ENCODE measurements around the gene GLB1L2. TPM values are rescaled to one million over a fixed set of nuclear protein-coding genes. Genes with fewer than 3 reads are reported as not detected.
A peak's percentile ranks its signal among the peaks of the same experiment; 100 is the strongest.

Gene GLB1L2
- polyA plus RNA-seq, 6 donors from 2014 or later = 0.09 to 0.25 (median 0.19) TPM; not detected in 3

DNA sequence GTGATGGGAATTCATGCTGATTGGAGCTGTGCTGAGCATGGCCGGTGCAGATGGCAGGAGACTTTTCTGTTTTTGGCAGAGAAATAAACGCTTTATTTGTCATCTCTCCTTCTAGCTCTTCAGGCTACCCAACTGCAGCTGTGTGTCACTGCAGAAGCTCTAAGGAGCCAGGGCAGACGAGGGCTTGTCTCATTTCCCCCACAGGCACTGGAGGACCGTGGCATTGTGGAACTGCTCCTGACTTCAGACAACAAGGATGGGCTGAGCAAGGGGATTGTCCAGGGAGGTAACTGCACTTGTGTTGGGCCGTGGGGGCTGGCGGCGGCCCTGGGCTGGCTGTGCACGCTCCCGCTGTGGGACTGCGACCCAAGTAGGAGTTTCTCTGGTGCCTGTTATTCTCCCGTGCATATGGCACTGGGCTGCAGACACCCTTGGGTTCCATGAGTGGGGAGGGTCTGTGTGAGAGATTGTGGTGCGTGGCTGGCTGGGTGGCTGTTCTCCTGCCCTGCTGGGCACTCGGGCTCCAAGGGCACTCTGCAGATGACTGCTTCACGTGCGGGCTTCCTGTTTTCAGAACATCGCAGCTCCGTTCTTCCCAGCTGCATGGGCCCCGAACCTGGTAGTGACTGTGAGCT lies 27.2 kb downstream of the GLB1L2 start:
- Mint-ChIP-seq H3K27me3 (peaks cover 8 to 34% (median 31%) of the 10 kb centered on the region in 3 donors), H3K4me1 (peaks cover 0 to 4% (median 0%) of the 10 kb centered on the region in 3 donors), H3K27ac (no peak overlapping the region), H3K9me3 (peaks cover 0 to 14% (median 3%) of the 10 kb centered on the region in 7 donors), H3K36me3 (peaks cover 0 to 10% of the 10 kb centered on the region in 2 donors), H3K4me3 (no peak overlapping the region)
- ATAC-seq (ENCODE audit: low read depth in 2 of 2) = no peak
- DNase-seq = no peak

- peak overlapping the region in 1 of 8 donors; percentile 70 for H3K4me3 Mint-ChIP-seq
Measured at GRCh38 chr11:134359646-134360045, 27.9 kb downstream of the GLB1L2 start.

GRCh38 chr11:134360050-134360835 lies 28.5 kb downstream of the GLB1L2 start:
- H3K27me3 Mint-ChIP-seq = peaks cover 8 to 30% (median 27%) of the 10 kb centered on the region in 3 donors
- no peak overlapping the region for H3K27ac Mint-ChIP-seq
- peak overlapping the region in 1 of 8 donors; percentile 70 for H3K4me3 Mint-ChIP-seq
- H3K9me3 Mint-ChIP-seq = peaks cover 0 to 8% (median 3%) of the 10 kb centered on the region in 7 donors
- peaks cover 0 to 10% of the 10 kb centered on the region in 2 donors for H3K36me3 Mint-ChIP-seq
- peaks cover 0 to 4% (median 0%) of the 10 kb centered on the region in 3 donors for H3K4me1 Mint-ChIP-seq
- ATAC-seq (ENCODE audit: low read depth in 2 of 2) (no peak), DNase-seq (no peak)

More at GRCh38 chr11:134359646-134360045, 27.9 kb downstream of the GLB1L2 start:
- Mint-ChIP-seq H3K36me3 (peaks cover 0 to 10% of the 10 kb centered on the region in 2 donors), H3K27ac (peak overlapping the region in 1 of 6 donors; percentile 74), H3K4me1 (peaks cover 0 to 4% (median 0%) of the 10 kb centered on the region in 3 donors), H3K9me3 (peaks cover 0 to 11% (median 3%) of the 10 kb centered on the region in 7 donors), H3K27me3 (peaks cover 8 to 33% (median 31%) of the 10 kb centered on the region in 3 donors)
- DNase-seq (no peak), ATAC-seq (ENCODE audit: low read depth in 2 of 2) (no peak)

DNA sequence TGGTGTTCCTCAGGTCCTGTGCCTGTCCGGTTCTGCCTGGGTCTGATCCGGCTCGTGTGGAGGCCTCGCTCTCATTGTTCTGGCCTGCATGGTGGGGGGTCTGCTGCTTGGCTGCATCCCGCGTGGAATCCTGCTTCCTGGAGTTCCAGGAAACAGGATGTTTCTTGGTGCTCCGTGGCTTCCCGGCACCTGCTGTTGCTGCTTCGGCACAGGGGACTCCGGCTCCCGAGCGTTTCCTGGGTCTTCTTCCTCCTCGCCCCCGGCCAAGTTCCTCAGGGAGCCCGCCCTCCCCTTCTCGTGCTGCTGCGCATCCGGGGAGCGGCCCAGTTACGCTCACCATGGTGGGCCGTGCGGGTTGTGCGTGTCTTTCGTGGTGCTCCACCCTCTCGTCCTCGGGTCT lies 29.9 kb downstream of the GLB1L2 start:
- Mint-ChIP-seq H3K27ac (no peak overlapping the region), H3K36me3 (peaks cover 0 to 10% of the 10 kb centered on the region in 2 donors), H3K27me3 (peaks cover 8 to 23% (median 21%) of the 10 kb centered on the region in 3 donors), H3K4me1 (peaks cover 0 to 4% (median 0%) of the 10 kb centered on the region in 3 donors), H3K4me3 (no peak overlapping the region), H3K9me3 (peaks cover 0 to 8% (median 1%) of the 10 kb centered on the region in 7 donors)
- no peak for DNase-seq
- ATAC-seq (ENCODE audit: low read depth in 2 of 2) = no peak

GRCh38 chr11:134362192-134362901 lies 30.6 kb downstream of the GLB1L2 start:
- Mint-ChIP-seq H3K9me3 (peaks cover 0 to 8% (median 1%) of the 10 kb centered on the region in 7 donors), H3K4me3 (no peak overlapping the region), H3K27ac (no peak overlapping the region), H3K4me1 (peaks cover 0 to 4% (median 0%) of the 10 kb centered on the region in 3 donors), H3K36me3 (peaks cover 0 to 10% of the 10 kb centered on the region in 2 donors), H3K27me3 (peaks cover 5 to 23% (median 21%) of the 10 kb centered on the region in 3 donors)
- DNase-seq (no peak), ATAC-seq (ENCODE audit: low read depth in 2 of 2) (no peak)

DNA sequence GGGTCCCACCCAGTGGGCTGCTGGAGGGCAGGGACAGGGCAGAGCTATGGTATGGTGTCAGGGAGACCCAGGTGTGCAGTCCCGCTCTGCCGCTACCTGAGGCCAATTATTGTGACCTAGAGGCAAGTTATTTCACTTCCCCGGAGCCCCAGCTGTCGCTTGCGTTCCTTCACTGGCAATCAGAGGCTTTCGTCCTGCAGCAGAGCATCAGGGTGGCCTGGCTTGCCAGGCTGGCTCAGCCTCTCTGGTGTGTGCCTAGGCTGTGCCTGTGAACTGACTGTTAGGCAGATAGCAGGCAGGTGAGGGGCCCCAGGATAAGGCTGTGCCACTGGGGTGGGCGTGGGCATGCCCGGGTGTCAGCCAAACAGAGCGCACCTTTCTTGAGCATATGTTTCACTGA lies 31.4 kb downstream of the GLB1L2 start:
- Mint-ChIP-seq H3K4me1 (peaks cover 0 to 4% (median 0%) of the 10 kb centered on the region in 3 donors), H3K36me3 (peaks cover 0 to 10% of the 10 kb centered on the region in 2 donors), H3K27me3 (peaks cover 5 to 23% (median 21%) of the 10 kb centered on the region in 3 donors), H3K27ac (no peak overlapping the region), H3K9me3 (peaks cover 0 to 8% (median 1%) of the 10 kb centered on the region in 7 donors), H3K4me3 (no peak overlapping the region)
- DNase-seq (no peak), ATAC-seq (ENCODE audit: low read depth in 2 of 2) (no peak)

- ATAC-seq (ENCODE audit: low read depth in 2 of 2) = no peak
- DNase-seq = no peak
- no peak overlapping the region for H3K27ac Mint-ChIP-seq
- H3K27me3 Mint-ChIP-seq = peaks cover 5 to 23% (median 21%) of the 10 kb centered on the region in 3 donors
- peaks cover 0 to 4% (median 0%) of the 10 kb centered on the region in 3 donors for H3K4me1 Mint-ChIP-seq
- peaks cover 0 to 8% (median 1%) of the 10 kb centered on the region in 7 donors for H3K9me3 Mint-ChIP-seq
- no peak overlapping the region for H3K4me3 Mint-ChIP-seq
- peaks cover 0 to 10% of the 10 kb centered on the region in 2 donors for H3K36me3 Mint-ChIP-seq
Measured at GRCh38 chr11:134363592-134363991, 31.8 kb downstream of the GLB1L2 start.

DNA sequence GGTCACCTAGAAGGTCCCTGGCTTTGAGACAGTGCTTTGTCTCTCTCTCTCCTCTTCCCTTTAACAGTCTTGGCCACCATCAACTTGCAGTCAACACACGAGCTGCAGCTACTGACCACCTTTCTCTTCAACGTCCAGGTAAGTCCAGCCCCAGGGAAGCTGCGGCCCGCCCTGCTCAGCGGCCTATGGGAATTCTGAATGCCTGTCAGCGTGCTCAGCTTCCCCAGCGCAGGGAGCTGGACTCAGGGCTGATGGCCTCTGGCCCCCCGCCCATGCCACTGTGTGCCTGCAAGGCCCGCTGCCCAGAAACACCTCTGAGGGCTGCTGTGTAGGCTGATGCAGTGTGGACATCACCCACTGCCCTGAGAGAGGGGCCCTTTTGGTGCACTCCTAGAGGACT lies 32.5 kb downstream of the GLB1L2 start:
- peaks cover 5 to 22% (median 21%) of the 10 kb centered on the region in 3 donors for H3K27me3 Mint-ChIP-seq
- ATAC-seq (ENCODE audit: low read depth in 2 of 2) (no peak), DNase-seq (no peak)
- no peak overlapping the region for H3K27ac Mint-ChIP-seq
- no peak overlapping the region for H3K4me3 Mint-ChIP-seq
- H3K9me3 Mint-ChIP-seq = peaks cover 0 to 8% (median 1%) of the 10 kb centered on the region in 7 donors
- H3K36me3 Mint-ChIP-seq = peaks cover 0 to 10% of the 10 kb centered on the region in 2 donors
- H3K4me1 Mint-ChIP-seq = peaks cover 0 to 4% (median 0%) of the 10 kb centered on the region in 3 donors

- H3K9me3 Mint-ChIP-seq = peaks cover 0 to 8% (median 1%) of the 10 kb centered on the region in 7 donors
- ATAC-seq (ENCODE audit: low read depth in 2 of 2) = no peak
- peak overlapping the region in 1 of 6 donors; percentile 78 for H3K27ac Mint-ChIP-seq
- peaks cover 5 to 13% (median 12%) of the 10 kb centered on the region in 3 donors for H3K27me3 Mint-ChIP-seq
- no peak for DNase-seq
- peaks cover 0 to 10% of the 10 kb centered on the region in 2 donors for H3K36me3 Mint-ChIP-seq
- H3K4me1 Mint-ChIP-seq = peaks cover 0 to 4% (median 0%) of the 10 kb centered on the region in 3 donors
- no peak overlapping the region for H3K4me3 Mint-ChIP-seq
Measured at GRCh38 chr11:134365011-134365925, 33.5 kb downstream of the GLB1L2 start.

DNA sequence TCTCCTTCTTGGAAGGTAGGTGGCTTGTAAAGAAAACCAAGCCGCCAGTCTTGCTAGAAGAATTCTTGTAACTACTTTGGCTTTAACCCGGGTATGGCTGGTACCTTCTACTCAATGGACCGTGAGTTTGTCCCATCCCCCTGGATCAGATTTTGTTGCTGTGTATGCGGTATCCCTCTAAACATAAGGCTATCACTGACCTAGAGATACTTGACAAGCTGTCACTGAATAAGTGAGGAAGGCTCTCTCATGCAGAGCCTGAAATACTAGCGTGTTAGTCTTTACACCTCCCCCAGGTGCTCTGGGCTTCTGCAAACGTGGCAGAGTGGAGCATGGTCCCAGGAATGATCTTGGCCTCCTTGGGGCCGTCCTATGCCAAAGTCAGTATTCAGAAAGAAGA lies 34.5 kb downstream of the GLB1L2 start:
- Mint-ChIP-seq H3K4me1 (peaks cover 0 to 2% (median 0%) of the 10 kb centered on the region in 3 donors), H3K4me3 (no peak overlapping the region), H3K36me3 (peaks cover 0 to 9% of the 10 kb centered on the region in 2 donors), H3K27ac (no peak overlapping the region), H3K9me3 (peaks cover 0 to 8% (median 2%) of the 10 kb centered on the region in 7 donors), H3K27me3 (peaks cover 5 to 11% (median 6%) of the 10 kb centered on the region in 3 donors)
- DNase-seq (no peak), ATAC-seq (ENCODE audit: low read depth in 2 of 2) (no peak)

- H3K4me1 Mint-ChIP-seq = no peaks in the 10 kb centered on the region
- H3K27ac Mint-ChIP-seq = no peak overlapping the region
- no peaks in the 10 kb centered on the region for H3K27me3 Mint-ChIP-seq
- no peak for ATAC-seq (ENCODE audit: low read depth in 2 of 2)
- peak overlapping the region in 1 of 8 donors; percentile 42 for H3K4me3 Mint-ChIP-seq
- peaks cover 0 to 1% (median 0%) of the 10 kb centered on the region in 7 donors for H3K9me3 Mint-ChIP-seq
- DNase-seq = no peak
- H3K36me3 Mint-ChIP-seq = no peaks in the 10 kb centered on the region
Measured at GRCh38 chr11:134367781-134368180, 36.0 kb downstream of the GLB1L2 start.
